Subcutaneous abdominal adipose tissue (tissue), 5 donors: ENCODE results near the gene RNU6-9.
A peak's percentile ranks its signal among the peaks of the same experiment; 100 is the strongest.
"Not testable (repeated sequence)": the region's sequence is repeated elsewhere in the genome, so short reads cannot be mapped to it uniquely, and the experiment has no call there.

Experiments
- H3K27ac ChIP-seq: one replicate; pipeline ENCODE4 v1.7.0; 2013; ENCODE audit warnings: low read depth, mild to moderate bottlenecking, inconsistent platforms, low read length, moderate library complexity
- H3K27me3 ChIP-seq, 5 donors: one replicate each; pipeline ENCODE4 v1.7.0; 2013; ENCODE audit warnings: low read length in 5 of 5, inconsistent platforms in 1 of 5; ENCODE audit not compliant: control insufficient read depth in 5 of 5, insufficient read depth in 4 of 5
- H3K36me3 ChIP-seq, 5 donors: one replicate each; pipeline ENCODE4 v1.7.0; 2013; ENCODE audit warnings: low read length in 5 of 5; ENCODE audit not compliant: control insufficient read depth in 5 of 5, insufficient read depth in 5 of 5
- H3K4me1 ChIP-seq, 5 donors: one replicate each; pipeline ENCODE4 v1.7.0; 2013; ENCODE audit warnings: low read length in 5 of 5, mild to moderate bottlenecking in 3 of 5, moderate library complexity in 1 of 5; ENCODE audit not compliant: control insufficient read depth in 5 of 5, insufficient read depth in 5 of 5
- H3K4me3 ChIP-seq, 5 donors: one replicate each; pipeline ENCODE4 v1.7.0; 2013; ENCODE audit warnings: low read length in 5 of 5, low read depth in 1 of 5
- H3K9ac ChIP-seq, 5 donors: one replicate each; pipeline ENCODE4 v1.7.0; 2013; ENCODE audit warnings: low read length in 5 of 5, mild to moderate bottlenecking in 4 of 5, moderate library complexity in 3 of 5
- H3K9me3 ChIP-seq, 5 donors: one replicate each; pipeline ENCODE4 v1.7.0; 2013; ENCODE audit warnings: low read length in 5 of 5; ENCODE audit not compliant: control insufficient read depth in 5 of 5
- donor health status: healthy.
- donor health status: healthy.
- donor health status: healthy.
- donor health status: healthy.
- donor health status: healthy.

The RNU6-9 gene

DNA sequence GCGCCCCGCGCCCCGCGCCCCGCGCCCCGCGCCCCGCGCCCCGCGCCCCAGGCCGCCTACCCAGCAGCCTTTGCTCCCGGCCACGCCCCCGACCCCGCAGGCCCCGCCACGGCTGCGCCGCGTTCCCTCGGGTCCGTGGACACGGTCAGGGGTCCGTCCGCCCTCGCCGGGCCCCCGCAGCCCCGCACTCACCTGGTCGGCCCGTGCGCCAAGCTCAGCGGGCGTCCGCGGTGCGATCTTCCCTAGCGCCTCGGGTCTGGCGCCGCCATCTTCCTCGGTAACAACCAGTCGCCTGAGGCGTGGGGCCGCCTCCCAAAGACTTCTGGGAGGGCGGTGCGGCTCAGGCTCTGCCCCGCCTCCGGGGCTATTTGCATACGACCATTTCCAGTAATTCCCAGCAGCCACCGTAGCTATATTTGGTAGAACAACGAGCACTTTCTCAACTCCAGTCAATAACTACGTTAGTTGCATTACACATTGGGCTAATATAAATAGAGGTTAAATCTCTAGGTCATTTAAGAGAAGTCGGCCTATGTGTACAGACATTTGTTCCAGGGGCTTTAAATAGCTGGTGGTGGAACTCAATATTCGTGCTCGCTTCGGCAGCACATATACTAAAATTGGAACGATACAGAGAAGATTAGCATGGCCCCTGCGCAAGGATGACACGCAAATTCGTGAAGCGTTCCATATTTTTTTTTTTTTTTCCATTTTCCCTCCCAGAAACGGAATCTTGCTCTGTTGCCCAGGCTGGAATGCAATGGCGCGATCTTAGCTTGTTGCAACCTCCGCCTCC lies at the start of gene RNU6-9, which contains the start of gene MED16:
TSS of gene RNU6-9 (plus strand) at position 591 of the 796 bp plus-strand sequence.
TSS of gene MED16 (minus strand) at position 294 of the 796 bp plus-strand sequence. CDS start 2,056 bp downstream, outside the sequence.
- Histone ChIP-seq H3K27me3 (no peaks in the 10 kb centered on the region), H3K9ac (peak within 1 kb of the TSS; percentile 82 to 88 (median 84)), H3K9me3 (no peaks in the 10 kb centered on the region), H3K4me3 (peak within 1 kb of the TSS; percentile 79 to 90 (median 87)), H3K27ac (peak within 1 kb of the TSS; percentile 77), H3K36me3 (peaks cover 0 to 37% (median 26%) of the 10 kb centered on the region in 5 donors), H3K4me1 (peaks cover 0 to 13% (median 8%) of the 10 kb centered on the region in 5 donors)

DNA sequence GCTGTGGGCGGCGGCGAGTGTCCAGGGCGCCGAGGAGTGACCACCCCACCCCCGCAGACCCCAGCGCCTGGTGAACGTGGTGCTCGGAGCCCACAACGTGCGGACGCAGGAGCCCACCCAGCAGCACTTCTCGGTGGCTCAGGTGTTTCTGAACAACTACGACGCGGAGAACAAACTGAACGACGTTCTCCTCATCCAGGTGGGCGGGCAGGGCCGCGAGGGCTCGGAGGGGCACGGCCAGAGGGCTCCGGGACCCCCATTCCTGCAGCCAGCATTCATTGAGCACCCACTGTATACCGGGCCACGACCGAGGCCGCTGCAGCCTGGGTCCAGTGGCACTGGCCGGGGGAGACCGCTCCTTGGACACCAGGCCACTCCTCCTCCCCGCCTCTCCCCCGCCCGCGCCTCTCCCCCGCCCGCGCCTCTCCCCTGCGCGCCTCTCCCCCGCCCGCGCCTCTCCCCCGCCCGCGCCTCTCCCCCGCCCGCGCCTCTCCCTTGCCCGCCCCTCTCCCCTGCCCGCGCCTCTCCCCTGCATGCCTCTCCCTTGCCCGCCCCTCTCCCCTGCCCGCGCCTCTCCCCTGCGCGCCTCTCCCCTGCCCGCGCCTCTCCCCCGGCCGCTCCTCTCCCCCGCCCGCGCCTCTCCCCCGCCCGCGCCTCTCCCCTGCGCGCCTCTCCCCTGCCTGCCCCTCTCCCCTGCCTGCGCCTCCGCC lies 49.3 kb upstream of the RNU6-9 start:
- Histone ChIP-seq H3K27ac (no peak overlapping the region), H3K9ac (no peak overlapping the region), H3K36me3 (no peaks in the 10 kb centered on the region), H3K4me1 (peaks cover 0 to 30% (median 21%) of the 10 kb centered on the region in 5 donors), H3K27me3 (peaks cover 18 to 31% (median 21%) of the 10 kb centered on the region in 5 donors), H3K4me3 (peak overlapping the region in 1 of 5 donors; percentile 37), H3K9me3 (no peaks in the 10 kb centered on the region)

DNA sequence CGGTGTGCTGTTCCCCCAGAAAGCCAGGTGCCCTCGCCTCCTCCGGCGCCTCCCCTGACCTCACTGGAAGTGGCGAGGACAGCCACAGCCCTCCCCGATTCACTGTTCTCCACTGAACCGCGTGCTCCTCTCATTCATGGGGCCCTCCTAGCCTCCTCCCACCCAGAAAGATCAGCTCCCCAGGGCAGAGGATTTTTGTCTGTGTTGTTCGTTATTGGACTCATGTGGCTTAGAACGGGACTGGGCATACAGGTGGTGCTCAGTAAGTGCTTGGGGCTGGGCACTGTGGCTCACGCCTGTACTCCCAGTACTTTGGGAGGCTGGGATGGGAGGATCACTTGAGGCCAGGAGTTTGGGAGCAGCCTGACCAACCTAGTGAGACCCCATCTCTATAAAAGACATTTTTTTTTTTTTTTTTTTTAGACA lies 48.7 kb upstream of the RNU6-9 start:
- peaks cover 17 to 30% (median 21%) of the 10 kb centered on the region in 5 donors for H3K27me3 ChIP-seq
- no peaks in the 10 kb centered on the region for H3K9me3 ChIP-seq

DNA sequence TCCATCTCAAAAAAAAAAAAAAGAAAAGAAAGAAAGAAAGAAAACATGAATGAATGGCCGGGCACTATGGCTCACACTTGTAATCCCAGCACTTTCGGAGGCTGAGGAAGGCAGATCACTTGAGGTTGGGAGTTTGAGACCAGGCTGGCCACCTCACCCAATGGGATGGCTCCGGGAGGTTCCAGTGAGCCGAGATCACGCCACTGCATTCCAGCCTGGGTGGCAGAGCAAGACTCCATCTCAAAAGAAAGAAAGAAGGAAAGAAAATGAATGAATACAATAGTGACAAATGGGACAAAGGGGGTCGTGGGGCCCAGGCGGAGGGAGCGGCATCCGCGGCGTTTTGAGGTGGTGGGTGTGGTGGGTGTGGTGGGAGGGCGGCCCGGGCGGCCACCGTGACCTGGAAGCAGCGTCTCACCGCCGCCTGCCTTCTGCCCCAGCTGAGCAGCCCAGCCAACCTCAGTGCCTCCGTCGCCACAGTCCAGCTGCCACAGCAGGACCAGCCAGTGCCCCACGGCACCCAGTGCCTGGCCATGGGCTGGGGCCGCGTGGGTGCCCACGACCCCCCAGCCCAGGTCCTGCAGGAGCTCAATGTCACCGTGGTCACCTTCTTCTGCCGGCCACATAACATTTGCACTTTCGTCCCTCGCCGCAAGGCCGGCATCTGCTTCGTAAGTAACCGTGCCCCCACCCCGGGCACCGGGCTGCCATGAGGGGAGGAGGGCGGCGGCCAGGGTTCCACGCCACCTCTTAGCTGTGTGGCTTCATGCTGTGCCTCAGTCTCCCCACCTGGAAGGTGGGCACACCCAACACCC lies 47.4 kb upstream of the RNU6-9 start:
- Histone ChIP-seq H3K27me3 (peaks cover 14 to 24% (median 17%) of the 10 kb centered on the region in 5 donors), H3K36me3 (no peaks in the 10 kb centered on the region), H3K27ac (no peak overlapping the region), H3K9ac (no peak overlapping the region), H3K4me1 (peaks cover 0 to 32% (median 25%) of the 10 kb centered on the region in 5 donors), H3K9me3 (no peaks in the 10 kb centered on the region), H3K4me3 (no peak overlapping the region)

More for the DNA sequence above, 48.7 kb upstream of the RNU6-9 start:
- no peak overlapping the region for H3K4me3 ChIP-seq
- no peak overlapping the region for H3K9ac ChIP-seq
- no peaks in the 10 kb centered on the region for H3K36me3 ChIP-seq
- no peak overlapping the region for H3K27ac ChIP-seq
- peaks cover 0 to 27% (median 20%) of the 10 kb centered on the region in 5 donors for H3K4me1 ChIP-seq

DNA sequence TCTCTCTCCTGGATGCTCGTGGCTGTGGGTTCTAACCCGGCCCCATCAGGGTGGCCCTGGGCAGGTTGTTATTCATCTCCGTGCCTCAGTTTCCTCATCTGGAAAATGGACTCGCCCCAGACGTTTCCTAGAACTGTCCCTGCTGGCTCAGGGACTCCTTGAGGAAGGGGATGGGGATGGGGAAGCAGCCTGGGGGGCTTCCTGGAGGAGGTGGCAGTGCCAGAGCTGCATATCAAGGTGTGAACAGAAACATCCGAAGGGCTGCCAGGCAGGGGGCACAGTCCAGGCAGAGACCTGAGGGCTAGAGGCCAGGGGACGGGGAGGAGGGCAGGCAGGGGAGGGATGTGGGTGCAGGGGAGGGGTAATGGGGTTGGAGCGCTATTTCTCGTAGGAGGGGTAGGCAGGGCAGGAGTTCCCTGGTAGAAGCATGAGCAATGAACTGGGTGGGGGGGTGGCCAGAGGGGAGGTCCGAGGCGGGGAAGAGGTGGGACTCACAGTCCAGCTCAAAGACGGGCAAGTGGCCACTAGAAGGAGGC lies 44.8 kb upstream of the RNU6-9 start:
- H3K27ac ChIP-seq = no peak overlapping the region

DNA sequence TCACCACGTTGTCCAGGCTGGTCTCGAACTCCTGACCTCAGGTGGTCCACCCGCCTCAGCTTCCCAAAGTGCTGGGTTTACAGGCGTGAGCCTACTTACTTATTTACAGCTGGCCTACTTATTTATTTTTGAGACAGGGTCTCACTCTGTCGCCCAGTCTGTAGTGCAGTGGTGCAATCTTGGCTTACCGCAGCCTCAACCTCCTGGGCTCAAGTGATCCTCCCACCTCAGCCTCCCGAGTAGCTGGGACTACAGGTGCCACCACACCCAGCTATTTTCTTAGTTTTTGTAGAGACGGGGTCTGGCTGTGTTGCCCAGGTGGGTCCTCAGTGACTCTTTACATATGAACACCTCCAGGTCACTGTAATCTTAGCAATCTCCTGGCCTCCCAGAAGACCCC lies 44.1 kb upstream of the RNU6-9 start:
- H3K4me3 ChIP-seq, H3K27ac ChIP-seq, H3K9me3 ChIP-seq, H3K36me3 ChIP-seq, H3K9ac ChIP-seq: not testable (repeated sequence)
- H3K27me3 ChIP-seq = peaks cover 5 to 14% (median 8%) of the 10 kb centered on the region in 5 donors
- peaks cover 0 to 32% (median 22%) of the 10 kb centered on the region in 5 donors for H3K4me1 ChIP-seq

More for the DNA sequence above, 44.8 kb upstream of the RNU6-9 start:
- Histone ChIP-seq H3K9me3 (no peaks in the 10 kb centered on the region), H3K36me3 (no peaks in the 10 kb centered on the region), H3K4me1 (peaks cover 0 to 37% (median 27%) of the 10 kb centered on the region in 5 donors), H3K27me3 (peaks cover 8 to 17% (median 12%) of the 10 kb centered on the region in 5 donors), H3K4me3 (no peak overlapping the region), H3K9ac (no peak overlapping the region)

DNA sequence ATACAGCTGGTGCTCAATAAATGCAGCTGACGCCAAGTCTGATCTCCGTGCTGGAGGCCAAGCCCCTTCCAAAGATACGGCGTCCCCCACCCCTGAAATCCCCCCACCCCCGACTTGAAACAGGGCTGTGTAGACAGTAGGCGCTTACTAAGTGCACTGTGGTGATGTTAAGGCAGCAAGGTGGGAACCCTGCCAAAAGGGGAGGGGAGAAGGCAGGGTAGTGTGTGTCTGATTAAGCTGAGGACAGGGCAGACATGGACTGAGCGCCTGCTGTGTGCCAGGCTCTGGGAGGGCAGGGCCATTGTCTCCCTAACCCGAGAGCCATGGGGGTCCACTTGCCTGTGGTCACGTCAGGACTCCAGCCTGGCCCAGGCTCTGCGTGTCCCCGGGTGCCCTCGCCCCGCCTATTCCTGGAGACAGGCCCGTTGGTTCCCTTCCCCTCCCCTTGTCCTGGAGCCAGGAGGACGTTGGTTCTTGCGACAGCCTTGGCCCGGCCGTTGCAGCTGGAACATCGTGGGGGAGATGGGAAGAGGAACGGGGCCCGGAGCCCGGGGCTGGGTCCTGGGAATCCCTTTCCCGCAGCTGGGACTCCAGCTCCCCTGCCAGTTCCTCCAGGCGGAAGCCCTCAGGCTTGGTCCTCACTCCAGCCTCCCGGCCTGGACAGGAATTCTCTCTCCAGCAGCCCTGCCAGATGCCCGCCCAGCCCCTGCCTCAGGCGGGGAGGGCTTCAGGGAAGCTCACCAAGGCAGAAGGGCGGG lies 42.9 kb upstream of the RNU6-9 start:
- H3K4me3 ChIP-seq = peak overlapping the region in 4 of 5 donors; percentile 8 to 38 (median 33)

DNA sequence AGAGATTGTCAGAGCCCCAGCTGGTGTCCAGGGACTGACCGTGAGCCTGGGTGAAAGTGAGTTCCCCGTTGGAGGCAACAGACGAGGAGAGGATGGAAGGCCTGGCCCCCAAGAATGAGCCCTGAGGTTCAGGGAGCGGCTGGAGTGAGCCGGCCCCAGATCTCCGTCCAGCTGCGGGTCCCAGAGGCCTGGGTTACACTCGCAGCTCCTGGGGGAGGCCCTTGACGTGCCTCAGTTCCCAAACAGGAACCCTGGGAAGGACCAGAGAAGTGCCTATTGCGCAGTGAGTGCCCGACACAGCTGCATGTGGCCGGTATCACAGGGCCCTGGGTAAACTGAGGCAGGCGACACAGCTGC lies 42.3 kb upstream of the RNU6-9 start:
- H3K27me3 ChIP-seq = peaks cover 2 to 6% (median 5%) of the 10 kb centered on the region in 5 donors
- H3K9ac ChIP-seq = peak overlapping the region in 4 of 5 donors; percentile 26 to 69 (median 44)
- no peaks in the 10 kb centered on the region for H3K36me3 ChIP-seq
- peak overlapping the region in 4 of 5 donors; percentile 8 to 38 (median 33) for H3K4me3 ChIP-seq
- peak overlapping the region; percentile 41 for H3K27ac ChIP-seq
- H3K9me3 ChIP-seq = no peaks in the 10 kb centered on the region
- H3K4me1 ChIP-seq = peaks cover 0 to 32% (median 22%) of the 10 kb centered on the region in 5 donors

More for the DNA sequence above, 42.9 kb upstream of the RNU6-9 start:
- Histone ChIP-seq H3K9ac (peak overlapping the region in 4 of 5 donors; percentile 26 to 69 (median 44)), H3K9me3 (no peaks in the 10 kb centered on the region), H3K27me3 (peaks cover 2 to 10% (median 5%) of the 10 kb centered on the region in 5 donors), H3K4me1 (peaks cover 0 to 32% (median 22%) of the 10 kb centered on the region in 5 donors), H3K27ac (peak overlapping the region; percentile 41), H3K36me3 (no peaks in the 10 kb centered on the region)
